Testis (tissue), 2 donors: ENCODE results near the gene EXD3.

Experiments
- CTCF ChIP-seq, 3 experiments: fragments of 450-650 bp in 2 of 3; fragments of 200-600 bp in 1 of 3; sonication (generic) in 1 of 3; IDR thresholded peaks; one replicate each; pipeline ENCODE4 v1.5.1; 2016 to 2019; ENCODE audit warnings: antibody characterized with exemption in 3 of 3, mild to moderate bottlenecking in 2 of 3, moderate library complexity in 1 of 3
- POLR2A ChIP-seq: fragments of 450-650 bp; IDR thresholded peaks from one replicate; pipeline ENCODE4 v1.6.1; 2017; ENCODE audit warnings: antibody characterized with exemption, mild to moderate bottlenecking, moderate library complexity

DNA sequence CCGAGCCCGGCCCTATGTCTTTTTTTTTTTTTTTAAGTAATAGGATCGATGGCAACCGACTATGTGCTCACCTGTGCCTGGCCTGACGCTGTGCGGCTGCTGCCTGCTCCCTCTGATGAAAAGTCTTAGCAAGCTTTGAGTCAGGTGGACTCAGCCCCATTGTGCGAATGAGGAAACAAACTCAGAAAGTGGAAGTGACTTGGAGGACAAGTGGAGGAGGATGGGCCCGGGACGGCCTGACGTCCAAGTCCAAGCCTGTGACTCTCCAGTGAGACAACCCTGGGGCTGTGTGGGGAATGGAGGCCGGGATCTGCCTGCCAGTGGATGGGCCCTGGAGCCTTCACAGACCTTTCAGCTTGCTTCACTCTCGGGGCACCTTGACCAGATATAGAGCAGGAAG, 57.9 kb downstream of the EXD3 start:
- TF ChIP-seq CTCF (IDR thresholded peaks at IDR 0.05) (no peak), POLR2A (no peak)
